ENCODE results near the gene TXLNB. TPM values are rescaled to one million over a fixed set of nuclear protein-coding genes. Genes with fewer than 3 reads are reported as not detected.

The TXLNB gene
- total and polyA plus RNA-seq, 2 of the 4 experiments (the other 2 are of a cell fraction): under 0.01 to 0.05 TPM

DNA sequence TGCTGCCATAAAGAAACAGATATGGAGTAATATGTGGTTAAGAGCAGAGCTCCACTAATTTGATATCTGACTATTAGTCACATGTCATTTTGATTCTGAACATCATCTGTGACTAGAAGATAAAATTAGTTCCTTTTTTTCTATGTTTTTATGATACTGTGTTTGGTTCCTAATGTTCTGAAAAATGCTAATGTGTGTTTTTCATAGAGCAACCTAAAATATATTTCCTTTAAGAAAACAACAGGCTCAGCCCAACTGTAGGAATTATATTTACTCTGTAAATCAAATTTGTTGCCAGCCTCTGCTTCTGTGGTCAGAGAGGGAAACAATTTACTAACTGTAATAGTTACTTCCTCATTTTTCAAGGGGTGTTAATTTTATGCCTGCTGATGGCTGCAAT is 33.3 kb upstream of the TXLNB start:
- POLR2A ChIA-PET (ENCODE audit: unreplicated experiment): no interaction called here
- Histone ChIP-seq H3K27me3 (ENCODE audit: control insufficient read depth, insufficient read depth, low read length) (no peaks in the 10 kb centered on the region), H3K36me3 (ENCODE audit: control insufficient read depth, insufficient read depth, low read length) (no peaks in the 10 kb centered on the region), H3K18ac (ENCODE audit: low read depth, low read length) (no peak overlapping the region), H3K9me1 (ENCODE audit: insufficient read depth, low read length) (no peaks in the 10 kb centered on the region), H4K8ac (ENCODE audit: low read depth in 2 of 2, low read length in 2 of 2) (no peak overlapping the region), H2AK5ac (ENCODE audit: low read depth, low read length) (no peak overlapping the region), H2AFZ (replicated peaks; ENCODE audit: low read length, poor library complexity) (no peak overlapping the region), H4K20me1 (ENCODE audit: insufficient read depth, low read length) (no peaks in the 10 kb centered on the region), H4K91ac (ENCODE audit: insufficient read depth, low read depth, low read length) (no peak overlapping the region), H3K9ac (ENCODE audit: low read depth, low read length) (no peak overlapping the region), H2BK120ac (ENCODE audit: low read depth, low read length) (no peak overlapping the region), H3K27ac (ENCODE audit: insufficient read depth, low read length) (no peak overlapping the region), H3K79me1 (ENCODE audit: low read depth in 1 of 2, low read length in 2 of 2) (no peaks in the 10 kb centered on the region), H3K56ac (ENCODE audit: extremely low read depth, insufficient read depth, low read length) (no peak overlapping the region), H3K4me3 (ENCODE audit: insufficient read depth, low read depth, low read length) (no peak overlapping the region), H3K23ac (ENCODE audit: low read depth, low read length) (no peak overlapping the region), H3K4me2 (ENCODE audit: low read depth, low read length) (no peak overlapping the region), H3K9me3 (ENCODE audit: control insufficient read depth, insufficient read depth, low read length) (no peaks in the 10 kb centered on the region), H2BK5ac (ENCODE audit: low read depth, low read length, poor library complexity, severe bottlenecking) (no peak overlapping the region), H2BK20ac (ENCODE audit: low read depth, low read length) (no peak overlapping the region), H3K4me1 (ENCODE audit: control insufficient read depth, insufficient read depth, low read length) (peaks cover 3% of the 10 kb centered on the region; the same call in 1 of the 2 replicates), H3K4ac (ENCODE audit: low read depth, low read length) (no peak overlapping the region), H2BK15ac (ENCODE audit: low read depth, low read length) (no peak overlapping the region), H2AK9ac (replicated peaks; ENCODE audit: low read depth, low read length, poor library complexity) (no peak overlapping the region), H4K5ac (ENCODE audit: low read depth, low read length) (no peak overlapping the region), H3K14ac (replicated peaks; ENCODE audit: low read depth, low read length) (no peak overlapping the region)
- DNase-seq (no peak), ATAC-seq (ENCODE audit: low read depth) (no peak)
- CTCF ChIA-PET: no interaction called here
- in situ Hi-C loops (cut with MboI; ENCODE audit: low sequenced_read_pairs) (no loop called here), dilution Hi-C loops (cut with HindIII; ENCODE audit: low sequenced_read_pairs, unreplicated experiment) (no loop called here), intact Hi-C loops (cut with micrococcal nuclease) (no loop called here)
- BruUV-seq (replicated peaks): no TSS peak
- no peak for TF ChIP-seq CHD1 (IDR thresholded peaks at IDR 0.05; ENCODE audit: low read depth, low read length)
- no peak for TF ChIP-seq RCOR1 (IDR thresholded peaks at IDR 0.05; ENCODE audit: insufficient replicate concordance, low read length)
- no peak for TF ChIP-seq RAD21 (IDR thresholded peaks at IDR 0.05; ENCODE audit: low read length)
- TF ChIP-seq MAFK (IDR thresholded peaks at IDR 0.05; ENCODE audit: low read depth, low read length): no peak
- TF ChIP-seq MAZ (IDR thresholded peaks at IDR 0.05; ENCODE audit: borderline replicate concordance, low read depth, low read length): no peak
